Activated T-helper 2 cell treated with anti-CD3 and anti-CD28 coated beads, Interferon-gamma antibody, Interleukin-2, Interleukin-4, amounts not matched to agents 10 μg/mL and 5 μg/mL and 100 μg/mL, durations not matched to agents 14 hours and 24 hours and 36 hours (primary cell): ENCODE results near the gene SLC5A11. TPM values are rescaled to one million over a fixed set of nuclear protein-coding genes. Genes with fewer than 3 reads are reported as not detected.
"Not testable (repeated sequence)": the region's sequence is repeated elsewhere in the genome, so short reads cannot be mapped to it uniquely, and the experiment has no call there.

ENCODE experiments used
- DNase-seq: peaks from one replicate; pipeline ENCODE4 v3.0.0; 2021; ENCODE audit warnings: low spot score
- H3K27ac Mint-ChIP-seq: one replicate; pipeline ENCODE4 v1.8.0; 2021; ENCODE audit warnings: mixed read lengths
- H3K27me3 Mint-ChIP-seq: one replicate; pipeline ENCODE4 v1.8.0; 2021; ENCODE audit warnings: low read depth, mixed read lengths
- H3K36me3 Mint-ChIP-seq: one replicate; pipeline ENCODE4 v1.8.0; 2021; ENCODE audit warnings: low read depth, mixed read lengths
- H3K4me1 Mint-ChIP-seq: one replicate; pipeline ENCODE4 v1.8.0; 2021; ENCODE audit warnings: low read depth, mixed read lengths
- H3K4me3 Mint-ChIP-seq: one replicate; pipeline ENCODE4 v1.8.0; 2021; ENCODE audit warnings: low read depth, mild to moderate bottlenecking, moderate library complexity, mixed read lengths
- H3K9me3 Mint-ChIP-seq: one replicate; pipeline ENCODE4 v1.8.0; 2021; ENCODE audit warnings: mixed read lengths
- intact Hi-C: fragments of 100-400 bp; cut with micrococcal nuclease; formaldehyde crosslinking; loops from one replicate; pipeline ENCODE4 v1.15.1; 2023
- total RNA-seq: library from RNA; stranded (reverse); gene quantifications from 2 replicates; pipeline ENCODE4 v1.2.3, GENCODE V29; 2022

Gene SLC5A11
- total RNA-seq, 1 donor from 2014 or later, result not detected

GRCh38 chr16:24883714-24884151 lies 38.0 kb downstream of the SLC5A11 start:
- no peaks in the 10 kb centered on the region for H3K36me3 Mint-ChIP-seq
- no peak overlapping the region for H3K4me3 Mint-ChIP-seq
- peaks cover 12% of the 10 kb centered on the region for H3K27me3 Mint-ChIP-seq
- no peak overlapping the region for H3K27ac Mint-ChIP-seq
- H3K4me1 Mint-ChIP-seq, result no peaks in the 10 kb centered on the region
- no peaks in the 10 kb centered on the region for H3K9me3 Mint-ChIP-seq
- DNase-seq, result no peak
- intact Hi-C loops, result no loop called here

- intact Hi-C loops, result no loop called here
- no peak for DNase-seq
- Mint-ChIP-seq H3K27me3 (peaks cover 14% of the 10 kb centered on the region), H3K4me3 (no peak overlapping the region), H3K27ac (no peak overlapping the region), H3K36me3 (no peaks in the 10 kb centered on the region), H3K9me3 (no peaks in the 10 kb centered on the region), H3K4me1 (no peaks in the 10 kb centered on the region)
These were observed 41.7 kb downstream of the SLC5A11 start for GRCh38 chr16:24887472-24887871.

- H3K27ac Mint-ChIP-seq, result no peak overlapping the region
- H3K27me3 Mint-ChIP-seq, result peaks cover 14% of the 10 kb centered on the region
- no peak overlapping the region for H3K4me3 Mint-ChIP-seq
- DNase-seq, result no peak
- no peaks in the 10 kb centered on the region for H3K9me3 Mint-ChIP-seq
- H3K4me1 Mint-ChIP-seq, result no peaks in the 10 kb centered on the region
- no peaks in the 10 kb centered on the region for H3K36me3 Mint-ChIP-seq
- intact Hi-C loops, result no loop called here
These were observed 45.0 kb downstream of the SLC5A11 start for GRCh38 chr16:24890746-24891145.

GRCh38 chr16:24896439-24896838 lies 50.7 kb downstream of the SLC5A11 start:
- no peaks in the 10 kb centered on the region for H3K4me1 Mint-ChIP-seq
- intact Hi-C loops, result no loop called here
- DNase-seq, result no peak
- no peak overlapping the region for H3K27ac Mint-ChIP-seq
- no peaks in the 10 kb centered on the region for H3K9me3 Mint-ChIP-seq
- H3K27me3 Mint-ChIP-seq, result no peaks in the 10 kb centered on the region
- no peaks in the 10 kb centered on the region for H3K36me3 Mint-ChIP-seq
- H3K4me3 Mint-ChIP-seq, result no peak overlapping the region

- H3K4me1 Mint-ChIP-seq, H3K27ac Mint-ChIP-seq, H3K27me3 Mint-ChIP-seq, H3K9me3 Mint-ChIP-seq, DNase-seq, H3K36me3 Mint-ChIP-seq, H3K4me3 Mint-ChIP-seq, intact Hi-C loops: not testable (repeated sequence)
These were observed 51.8 kb downstream of the SLC5A11 start for GRCh38 chr16:24897522-24897921.

- H3K9me3 Mint-ChIP-seq, result no peaks in the 10 kb centered on the region
- no peaks in the 10 kb centered on the region for H3K27me3 Mint-ChIP-seq
- H3K36me3 Mint-ChIP-seq, result no peaks in the 10 kb centered on the region
- H3K4me1 Mint-ChIP-seq, result no peaks in the 10 kb centered on the region
- intact Hi-C loops, result no loop called here
- no peak overlapping the region for H3K27ac Mint-ChIP-seq
- no peak for DNase-seq
- no peak overlapping the region for H3K4me3 Mint-ChIP-seq
These were observed 54.5 kb downstream of the SLC5A11 start for GRCh38 chr16:24900230-24900629.

- H3K4me1 Mint-ChIP-seq, result no peaks in the 10 kb centered on the region
- intact Hi-C loops, result no loop called here
- no peaks in the 10 kb centered on the region for H3K9me3 Mint-ChIP-seq
- no peak overlapping the region for H3K4me3 Mint-ChIP-seq
- DNase-seq, result no peak
- H3K36me3 Mint-ChIP-seq, result no peaks in the 10 kb centered on the region
- no peak overlapping the region for H3K27ac Mint-ChIP-seq
- no peaks in the 10 kb centered on the region for H3K27me3 Mint-ChIP-seq
These were observed 60.5 kb downstream of the SLC5A11 start for GRCh38 chr16:24906199-24906808.

- no peak overlapping the region for H3K4me3 Mint-ChIP-seq
- no peaks in the 10 kb centered on the region for H3K36me3 Mint-ChIP-seq
- H3K4me1 Mint-ChIP-seq, result no peaks in the 10 kb centered on the region
- no peak overlapping the region for H3K27ac Mint-ChIP-seq
- intact Hi-C loops, result no loop called here
- H3K27me3 Mint-ChIP-seq, result no peaks in the 10 kb centered on the region
- H3K9me3 Mint-ChIP-seq, result no peaks in the 10 kb centered on the region
- DNase-seq, result no peak
These were observed 61.1 kb downstream of the SLC5A11 start for GRCh38 chr16:24906901-24907300.

GRCh38 chr16:24908716-24909115 lies 63.0 kb downstream of the SLC5A11 start:
- no peaks in the 10 kb centered on the region for H3K36me3 Mint-ChIP-seq
- H3K9me3 Mint-ChIP-seq, result no peaks in the 10 kb centered on the region
- H3K4me3 Mint-ChIP-seq, result no peak overlapping the region
- no peak for DNase-seq
- H3K4me1 Mint-ChIP-seq, result no peaks in the 10 kb centered on the region
- H3K27ac Mint-ChIP-seq, result no peak overlapping the region
- intact Hi-C loops, result no loop called here
- no peaks in the 10 kb centered on the region for H3K27me3 Mint-ChIP-seq

GRCh38 chr16:24909856-24910255 lies 64.1 kb downstream of the SLC5A11 start:
- no peaks in the 10 kb centered on the region for H3K27me3 Mint-ChIP-seq
- H3K4me3 Mint-ChIP-seq, result no peak overlapping the region
- no peak overlapping the region for H3K27ac Mint-ChIP-seq
- H3K4me1 Mint-ChIP-seq, result no peaks in the 10 kb centered on the region
- DNase-seq, result no peak
- H3K36me3 Mint-ChIP-seq, result no peaks in the 10 kb centered on the region
- intact Hi-C loops, result no loop called here
- no peaks in the 10 kb centered on the region for H3K9me3 Mint-ChIP-seq

- intact Hi-C loops, result no loop called here
- no peak for DNase-seq
- no peak overlapping the region for H3K4me3 Mint-ChIP-seq
- H3K27ac Mint-ChIP-seq, result no peak overlapping the region
- H3K4me1 Mint-ChIP-seq, result no peaks in the 10 kb centered on the region
- H3K36me3 Mint-ChIP-seq, result peaks cover 16% of the 10 kb centered on the region
- H3K9me3 Mint-ChIP-seq, result no peaks in the 10 kb centered on the region
- H3K27me3 Mint-ChIP-seq, result no peaks in the 10 kb centered on the region
These were observed 69.3 kb downstream of the SLC5A11 start for GRCh38 chr16:24915019-24915418.

- H3K4me1 Mint-ChIP-seq, result no peaks in the 10 kb centered on the region
- H3K4me3 Mint-ChIP-seq, result no peak overlapping the region
- no peak overlapping the region for H3K27ac Mint-ChIP-seq
- intact Hi-C loops, result no loop called here
- H3K36me3 Mint-ChIP-seq, result peaks cover 16% of the 10 kb centered on the region
- no peaks in the 10 kb centered on the region for H3K27me3 Mint-ChIP-seq
- H3K9me3 Mint-ChIP-seq, result no peaks in the 10 kb centered on the region
- DNase-seq, result no peak
These were observed 69.8 kb downstream of the SLC5A11 start for GRCh38 chr16:24915576-24915975.

- no peaks in the 10 kb centered on the region for H3K9me3 Mint-ChIP-seq
- H3K36me3 Mint-ChIP-seq, result peaks cover 28% of the 10 kb centered on the region
- no peak overlapping the region for H3K27ac Mint-ChIP-seq
- no peaks in the 10 kb centered on the region for H3K27me3 Mint-ChIP-seq
- no peak for DNase-seq
- intact Hi-C loops, result no loop called here
- no peak overlapping the region for H3K4me3 Mint-ChIP-seq
- H3K4me1 Mint-ChIP-seq, result peaks cover 9% of the 10 kb centered on the region
These were observed 71.5 kb downstream of the SLC5A11 start for GRCh38 chr16:24917236-24917635.

- Mint-ChIP-seq H3K4me3 (no peak overlapping the region), H3K36me3 (peaks cover 30% of the 10 kb centered on the region), H3K9me3 (no peaks in the 10 kb centered on the region), H3K27ac (no peak overlapping the region), H3K27me3 (no peaks in the 10 kb centered on the region), H3K4me1 (peaks cover 10% of the 10 kb centered on the region)
- no peak for DNase-seq
- intact Hi-C loops, result no loop called here
These were observed 72.1 kb downstream of the SLC5A11 start for GRCh38 chr16:24917891-24918290.
